ENCODE data around the gene GRM8. TPM values are rescaled to one million over a fixed set of nuclear protein-coding genes. Genes with fewer than 3 reads are reported as not detected.

Gene GRM8
- total RNA-seq, 1 experiment from 2014 or later = 0.80 TPM

DNA sequence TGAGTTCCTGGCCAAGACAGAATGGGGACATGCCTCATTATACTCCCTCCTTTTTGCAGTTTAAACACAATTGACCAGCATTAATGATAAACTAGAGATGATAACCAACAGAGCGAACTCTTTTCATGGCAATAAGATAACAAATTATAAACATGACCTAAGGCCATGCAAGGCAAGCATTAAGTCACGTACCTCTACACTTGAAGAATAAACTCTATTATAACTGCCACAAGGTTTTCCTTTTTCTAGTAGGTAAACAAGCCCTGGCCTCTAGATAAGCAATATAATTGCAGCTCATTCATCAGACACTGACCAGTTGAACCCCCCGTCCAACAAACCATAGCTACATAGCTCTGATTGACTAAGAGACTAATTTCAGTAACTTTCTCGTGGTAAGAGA is 767.0 kb downstream of the GRM8 start:
- no peaks in the 10 kb centered on the region for H3K36me3 ChIP-seq (ENCODE audit: insufficient read depth, low read length, poor library complexity, severe bottlenecking)
- H3K27ac ChIP-seq (ENCODE audit: low read depth, low read length, poor library complexity, severe bottlenecking) = no peak overlapping the region
- no peak overlapping the region for H3K4me3 ChIP-seq (ENCODE audit: low read depth, low read length, poor library complexity, severe bottlenecking)
- peaks cover 10% of the 10 kb centered on the region for H3K9me3 ChIP-seq (ENCODE audit: low read depth, low read length, poor library complexity, severe bottlenecking)
- H3K27me3 ChIP-seq (replicated peaks; ENCODE audit: insufficient read depth, low read depth, low read length, poor library complexity) = no peaks in the 10 kb centered on the region
- ChIA-PET CTCF (no interaction called here), POLR2A (ENCODE audit: low non-redundant PET) (no interaction called here)
- no TSS peak for BruUV-seq (replicated peaks)
- TF ChIP-seq CTCF (conservative IDR thresholded peaks at IDR 0.05; ENCODE audit: low read depth, low read length) = no peak
- intact Hi-C loops (cut with micrococcal nuclease; ENCODE audit: unreplicated experiment) = no loop called here
- DNase-seq (ENCODE audit: low spot score) = no peak
- peaks cover 17% of the 10 kb centered on the region for H3K4me1 ChIP-seq (ENCODE audit: insufficient read depth, low read length, poor library complexity, severe bottlenecking)

GRCh38 chr7:126483972-126484371 is 768.8 kb downstream of the GRM8 start:
- TF ChIP-seq EZH2 (IDR thresholded peaks at IDR 0.05; ENCODE audit: borderline replicate concordance, low read depth, low read length, poor library complexity, severe bottlenecking) (no peak), CTCF (conservative IDR thresholded peaks at IDR 0.05; ENCODE audit: low read depth, low read length) (no peak)
- Histone ChIP-seq H3K4me1 (ENCODE audit: insufficient read depth, low read length, poor library complexity, severe bottlenecking) (peaks cover 17% of the 10 kb centered on the region), H3K27me3 (replicated peaks; ENCODE audit: insufficient read depth, low read depth, low read length, poor library complexity) (no peaks in the 10 kb centered on the region), H3K36me3 (ENCODE audit: insufficient read depth, low read length, poor library complexity, severe bottlenecking) (no peaks in the 10 kb centered on the region), H3K9me3 (ENCODE audit: low read depth, low read length, poor library complexity, severe bottlenecking) (peaks cover 10% of the 10 kb centered on the region), H3K4me3 (ENCODE audit: low read depth, low read length, poor library complexity, severe bottlenecking) (no peak overlapping the region), H3K27ac (ENCODE audit: low read depth, low read length, poor library complexity, severe bottlenecking) (peak overlapping the region; percentile 36)
- DNase-seq (ENCODE audit: low spot score) = peak; percentile 81
- intact Hi-C loops (cut with micrococcal nuclease; ENCODE audit: unreplicated experiment) = loop anchor here (5.0 kb wide), 1 partner anchor 362 kb away; no protein-coding TSS in a partner anchor
- ChIA-PET POLR2A (ENCODE audit: low non-redundant PET) (interaction anchor here (0.5 kb wide), 1 partner anchor 10 kb away, joined by 3 read pairs; no protein-coding TSS in a partner anchor), CTCF (no interaction called here)
- BruUV-seq (replicated peaks) = no TSS peak

DNA sequence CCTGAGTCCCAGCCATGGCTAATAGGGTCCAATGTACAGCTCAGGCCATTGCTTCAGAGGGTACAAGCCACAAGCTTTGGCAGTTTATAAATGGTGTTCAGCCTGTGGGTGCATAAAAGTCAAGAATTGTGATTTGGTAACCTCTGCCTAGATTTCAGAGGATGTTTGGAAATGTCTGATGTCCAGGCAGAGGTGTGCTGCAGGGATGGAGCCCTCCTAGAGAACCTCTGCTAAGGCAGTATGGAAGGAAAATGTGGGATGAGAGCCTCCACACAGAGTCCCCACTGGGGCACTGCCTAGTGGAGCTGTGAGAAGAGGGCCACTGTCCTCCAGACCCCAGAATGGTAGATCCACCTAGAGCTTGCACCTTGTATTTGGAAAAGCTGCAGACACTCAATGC is 779.9 kb downstream of the GRM8 start:
- H3K27ac ChIP-seq (ENCODE audit: low read depth, low read length, poor library complexity, severe bottlenecking) = no peak overlapping the region
- no peak for DNase-seq (ENCODE audit: low spot score)
- peaks cover 32% of the 10 kb centered on the region for H3K9me3 ChIP-seq (ENCODE audit: low read depth, low read length, poor library complexity, severe bottlenecking)
- intact Hi-C loops (cut with micrococcal nuclease; ENCODE audit: unreplicated experiment) = no loop called here
- POLR2A ChIA-PET (ENCODE audit: low non-redundant PET) = no interaction called here
- H3K27me3 ChIP-seq (replicated peaks; ENCODE audit: insufficient read depth, low read depth, low read length, poor library complexity) = no peaks in the 10 kb centered on the region
- H3K36me3 ChIP-seq (ENCODE audit: insufficient read depth, low read length, poor library complexity, severe bottlenecking) = no peaks in the 10 kb centered on the region
- CTCF ChIA-PET = no interaction called here
- no peak overlapping the region for H3K4me3 ChIP-seq (ENCODE audit: low read depth, low read length, poor library complexity, severe bottlenecking)
- no peaks in the 10 kb centered on the region for H3K4me1 ChIP-seq (ENCODE audit: insufficient read depth, low read length, poor library complexity, severe bottlenecking)
- no TSS peak for BruUV-seq (replicated peaks)
- TF ChIP-seq EZH2 (IDR thresholded peaks at IDR 0.05; ENCODE audit: borderline replicate concordance, low read depth, low read length, poor library complexity, severe bottlenecking) = no peak
- no peak for TF ChIP-seq CTCF (conservative IDR thresholded peaks at IDR 0.05; ENCODE audit: low read depth, low read length)
